Naive thymus-derived CD8-positive, alpha-beta T cell (primary cell): ENCODE measurements around the gene AGBL3. TPM values are rescaled to one million over a fixed set of nuclear protein-coding genes. Genes with fewer than 3 reads are reported as not detected.

Experiments
- ATAC-seq, 2 donors: fragments of 150-1000 bp; cut with Tn5 transposase in 1 of 2; sonication (Bioruptor Pico), chemical (Tn5 transposase) in 1 of 2; 1 replicate in 1 of 2; 2 replicates in 1 of 2; pipeline ENCODE4 v1.10.0; 2021; ENCODE audit warnings: mild to moderate bottlenecking in 2 of 2, moderate library complexity in 2 of 2
- POLR2A ChIA-PET: fragments of 350-600 bp; sonication (Branson Sonifier 250); formaldehyde crosslinking; loops from one replicate; lab custom pipeline; 2021; ENCODE audit warnings: antibody characterized with exemption; lab: Charles Lee
- DNase-seq, 10 donors: peaks; one replicate each; pipeline versions ENCODE4 v3.0.0 to v3.0.0-alpha.2; 2020 to 2022
- H3K27ac Mint-ChIP-seq, 10 donors: one replicate each; pipeline ENCODE4 v1.8.0; 2020 to 2022; ENCODE audit warnings: mild to moderate bottlenecking in 10 of 10, mixed read lengths in 10 of 10, moderate library complexity in 4 of 10, inconsistent platforms in 1 of 10
- H3K27me3 Mint-ChIP-seq, 5 donors: one replicate each; pipeline ENCODE4 v1.8.0; 2021 to 2022; ENCODE audit warnings: mixed read lengths in 5 of 5
- H3K36me3 Mint-ChIP-seq, 3 donors: one replicate each; pipeline ENCODE4 v1.8.0; 2020 to 2022; ENCODE audit warnings: mixed read lengths in 3 of 3, mild to moderate bottlenecking in 2 of 3, inconsistent platforms in 1 of 3
- H3K4me1 Mint-ChIP-seq, 4 donors: one replicate each; pipeline ENCODE4 v1.8.0; 2021 to 2022; ENCODE audit warnings: mixed read lengths in 4 of 4
- H3K4me3 Mint-ChIP-seq, 10 donors: one replicate each; pipeline ENCODE4 v1.8.0; 2020 to 2022; ENCODE audit warnings: mild to moderate bottlenecking in 10 of 10, mixed read lengths in 10 of 10, moderate library complexity in 6 of 10, inconsistent platforms in 1 of 10
- H3K9me3 Mint-ChIP-seq, 9 donors: one replicate each; pipeline ENCODE4 v1.8.0; 2020 to 2022; ENCODE audit warnings: mixed read lengths in 9 of 9, mild to moderate bottlenecking in 3 of 9, inconsistent platforms in 1 of 9, moderate library complexity in 1 of 9
- polyA plus RNA-seq, 3 donors: library from polyadenylated mRNA; unstranded; fragments of 300-500 nt; fragmentation: Illumina TruSeq; gene quantifications; one replicate each; pipeline ENCODE4 v1.2.3, GENCODE V29; 2021
- total RNA-seq, 8 experiments: library from RNA in 2 of 8; stranded (reverse) in 2 of 8; gene quantifications; one replicate each; pipeline ENCODE4 v1.2.3 and lab custom pipeline; 2021 to 2026

The AGBL3 gene
- total RNA-seq (10 to 100 TPM; 10.9 to 12.7 TPM), polyA plus RNA-seq (1 to 10 TPM; 1.8 to 4.0 (median 3.2) TPM), total RNA-seq (lab: John Stamatoyannopoulos, UW) (3.3 to 16.0 (median 9.0) reads per million in 6 experiments)

DNA sequence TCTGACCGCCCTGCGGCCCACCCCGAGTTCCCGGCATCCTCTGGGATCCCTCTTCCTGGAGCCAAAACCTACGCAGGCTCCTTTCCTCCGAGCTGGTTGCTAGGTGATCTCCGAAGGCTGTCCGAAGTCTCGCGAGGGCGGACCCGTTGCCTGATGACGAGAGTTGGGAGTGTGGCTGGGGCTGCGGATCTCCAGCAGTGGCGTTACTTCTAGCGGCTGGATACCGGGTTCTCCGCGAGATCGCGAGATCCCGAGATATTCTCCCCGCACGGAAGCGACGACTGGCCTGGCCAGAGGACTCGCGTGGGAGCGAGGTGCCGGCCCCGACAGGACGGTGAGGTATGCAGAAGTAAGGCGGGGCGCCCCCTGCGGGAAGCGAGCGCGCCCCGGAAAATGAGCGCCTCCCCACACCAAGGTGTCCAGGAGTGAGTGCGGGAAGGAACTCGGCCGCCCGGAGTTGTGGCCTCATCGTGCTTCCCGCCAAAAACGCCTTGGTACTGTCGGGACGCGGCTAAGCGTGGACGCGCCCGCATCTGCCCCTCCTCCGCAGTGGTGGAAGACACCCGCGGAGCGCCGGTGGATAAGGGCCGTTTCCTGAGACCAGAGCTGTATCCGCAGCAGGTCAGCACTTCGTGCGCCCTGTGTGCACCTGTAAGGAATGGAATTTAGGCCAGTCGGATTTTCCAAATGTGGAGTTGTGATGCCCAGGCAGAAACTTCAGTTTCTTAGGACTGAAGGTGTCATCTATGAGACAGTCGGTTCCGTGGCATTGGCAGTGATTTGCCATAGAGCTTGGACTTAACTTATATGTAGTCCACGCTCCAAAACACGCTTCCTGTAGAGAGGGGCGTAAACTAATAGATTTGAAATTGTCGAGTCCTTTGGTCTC is at the start of gene AGBL3:
Gene AGBL3, plus strand, starts transcription at position 146 of the 889 bp plus-strand sequence. CDS start 1,426 bp downstream, outside the sequence.
- H3K27me3 Mint-ChIP-seq, result no peaks in the 10 kb centered on the region
- POLR2A ChIA-PET, result interaction anchor here (0.7 to 5.0 kb wide), 15 partner anchors 10 to 340 kb away, joined by 3 to 84 read pairs (median 6); partner anchors contain the start of genes BPGM, CYREN, TMEM140 and WDR91
- peaks cover 26 to 55% (median 51%) of the 10 kb centered on the region in 4 donors for H3K4me1 Mint-ChIP-seq
- H3K9me3 Mint-ChIP-seq, result peaks cover 0 to 1% (median 0%) of the 10 kb centered on the region in 9 donors
- peaks cover 0 to 17% (median 6%) of the 10 kb centered on the region in 3 donors for H3K36me3 Mint-ChIP-seq
- DNase-seq (peak; percentile 74 to 97 (median 90)), ATAC-seq (peak; percentile 88 to 90)
- H3K27ac Mint-ChIP-seq, result peak within 1 kb of the TSS; percentile 95 to 100 (median 100)
- H3K4me3 Mint-ChIP-seq, result peak within 1 kb of the TSS; percentile 93 to 100 (median 98)

DNA sequence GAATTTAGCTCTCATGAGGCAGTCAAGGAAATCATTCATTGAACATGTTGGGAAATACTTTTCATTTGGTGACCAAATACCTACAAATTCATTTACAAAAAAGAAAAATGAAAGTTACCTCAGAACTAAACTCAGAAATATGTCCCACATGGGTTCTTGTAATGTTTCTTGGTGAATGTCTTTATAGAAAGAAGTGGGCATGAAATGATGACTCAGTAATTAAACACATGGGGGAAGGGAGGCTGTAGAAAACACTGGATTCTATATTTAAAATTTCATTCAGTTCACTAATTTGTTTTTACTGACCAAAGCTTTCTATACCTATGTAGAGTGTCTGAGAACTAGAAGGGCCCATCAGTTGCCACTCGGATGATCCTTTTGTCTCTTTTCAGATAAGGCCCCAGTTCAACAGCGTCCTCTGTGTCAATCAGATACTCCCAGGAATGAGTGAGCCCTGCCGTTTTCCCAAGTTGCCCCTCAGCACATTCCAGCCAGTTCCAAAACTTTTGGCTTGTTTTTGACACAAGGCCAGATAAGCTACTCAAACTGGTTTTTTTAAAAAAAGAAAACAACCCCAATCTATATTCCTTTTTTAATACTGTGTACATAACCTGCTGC is 49.3 kb upstream of the AGBL3 start:
- H3K27ac Mint-ChIP-seq, result peak overlapping the region in 1 of 10 donors; percentile 20
- ATAC-seq (no peak), DNase-seq (no peak)
- peaks cover 9 to 11% (median 10%) of the 10 kb centered on the region in 4 donors for H3K4me1 Mint-ChIP-seq
- no peak overlapping the region for H3K4me3 Mint-ChIP-seq
- H3K27me3 Mint-ChIP-seq, result peaks cover 0 to 3% (median 0%) of the 10 kb centered on the region in 5 donors
- POLR2A ChIA-PET, result interaction anchor here (0.7 kb wide), 1 partner anchor 15 kb away, joined by 3 read pairs; no protein-coding TSS in a partner anchor
- H3K36me3 Mint-ChIP-seq, result peaks cover 0 to 4% (median 2%) of the 10 kb centered on the region in 3 donors
- H3K9me3 Mint-ChIP-seq, result no peaks in the 10 kb centered on the region

DNA sequence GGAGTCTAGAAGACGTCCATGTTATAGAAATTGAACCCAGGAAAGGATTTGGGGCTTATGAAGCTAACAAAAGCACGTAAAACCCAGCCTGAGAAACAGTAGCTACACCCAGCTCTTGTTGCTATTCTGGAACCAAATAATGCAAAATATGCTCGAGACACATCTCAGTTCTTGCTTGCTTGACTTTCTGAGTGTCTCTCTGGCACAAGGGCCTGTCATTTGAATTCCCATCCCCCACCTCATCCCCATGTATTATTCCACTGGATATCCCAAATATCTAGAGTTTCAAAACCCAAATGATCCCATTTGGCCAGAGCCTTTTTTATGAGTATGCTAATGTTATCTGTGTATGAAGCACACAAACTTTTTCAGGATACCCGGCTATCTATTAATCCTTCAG is 48.2 kb upstream of the AGBL3 start:
- no peaks in the 10 kb centered on the region for H3K9me3 Mint-ChIP-seq
- H3K4me3 Mint-ChIP-seq, result no peak overlapping the region
- POLR2A ChIA-PET, result no interaction called here
- H3K4me1 Mint-ChIP-seq, result peaks cover 4 to 6% (median 6%) of the 10 kb centered on the region in 4 donors
- DNase-seq, result no peak
- peaks cover 0 to 3% (median 0%) of the 10 kb centered on the region in 5 donors for H3K27me3 Mint-ChIP-seq
- H3K36me3 Mint-ChIP-seq, result no peaks in the 10 kb centered on the region
- no peak overlapping the region for H3K27ac Mint-ChIP-seq
- ATAC-seq, result no peak

DNA sequence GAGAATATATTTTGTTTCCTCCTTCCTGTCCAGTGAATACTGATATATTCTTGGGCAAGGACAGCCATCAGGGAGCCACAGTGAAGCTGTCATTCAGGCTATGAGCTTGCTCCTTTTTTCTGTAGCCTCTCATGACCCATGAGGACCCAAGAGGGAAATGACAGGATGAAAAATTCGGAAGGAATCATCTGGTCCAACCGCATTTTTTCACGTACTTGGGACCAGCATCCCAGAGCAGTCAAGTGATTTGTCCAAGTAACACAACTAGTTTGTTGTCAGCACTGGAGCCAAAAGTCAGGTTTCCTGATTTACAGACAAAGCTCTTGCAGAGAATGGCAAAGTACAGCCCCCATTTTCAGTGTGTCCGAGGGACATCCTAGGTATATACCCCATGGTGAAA is 47.2 kb upstream of the AGBL3 start:
- Mint-ChIP-seq H3K36me3 (no peaks in the 10 kb centered on the region), H3K4me3 (no peak overlapping the region), H3K9me3 (no peaks in the 10 kb centered on the region), H3K27me3 (peaks cover 0 to 2% (median 0%) of the 10 kb centered on the region in 5 donors), H3K27ac (no peak overlapping the region), H3K4me1 (no peaks in the 10 kb centered on the region)
- DNase-seq (no peak), ATAC-seq (no peak)
- POLR2A ChIA-PET, result interaction anchor here (0.6 kb wide), 1 partner anchor 19 kb away, joined by 6 read pairs; no protein-coding TSS in a partner anchor

DNA sequence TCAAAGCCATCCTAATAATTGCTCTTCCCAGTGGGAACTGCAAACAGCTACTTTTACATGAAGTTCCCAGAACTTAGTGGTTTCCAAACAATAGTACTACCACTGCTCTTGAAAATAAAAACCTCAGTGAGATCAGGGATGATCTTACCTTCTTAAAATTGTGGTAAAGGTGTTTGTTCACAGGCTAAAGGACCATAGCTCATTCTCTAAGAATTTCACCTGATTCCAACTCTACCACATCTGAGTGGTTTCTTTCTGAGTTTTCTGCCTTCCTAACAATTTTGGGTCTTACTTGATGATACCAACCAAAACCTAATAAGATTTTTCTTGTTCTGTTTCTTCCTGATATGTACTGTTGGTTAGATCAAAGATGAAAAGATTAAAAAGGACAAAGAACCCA is 45.6 kb upstream of the AGBL3 start:
- Mint-ChIP-seq H3K9me3 (no peaks in the 10 kb centered on the region), H3K27me3 (peaks cover 0 to 2% (median 0%) of the 10 kb centered on the region in 5 donors), H3K4me3 (no peak overlapping the region), H3K4me1 (peaks cover under 1 to 5% (median 2%) of the 10 kb centered on the region in 4 donors), H3K36me3 (no peaks in the 10 kb centered on the region), H3K27ac (no peak overlapping the region)
- ATAC-seq, result no peak
- POLR2A ChIA-PET, result no interaction called here
- no peak for DNase-seq

DNA sequence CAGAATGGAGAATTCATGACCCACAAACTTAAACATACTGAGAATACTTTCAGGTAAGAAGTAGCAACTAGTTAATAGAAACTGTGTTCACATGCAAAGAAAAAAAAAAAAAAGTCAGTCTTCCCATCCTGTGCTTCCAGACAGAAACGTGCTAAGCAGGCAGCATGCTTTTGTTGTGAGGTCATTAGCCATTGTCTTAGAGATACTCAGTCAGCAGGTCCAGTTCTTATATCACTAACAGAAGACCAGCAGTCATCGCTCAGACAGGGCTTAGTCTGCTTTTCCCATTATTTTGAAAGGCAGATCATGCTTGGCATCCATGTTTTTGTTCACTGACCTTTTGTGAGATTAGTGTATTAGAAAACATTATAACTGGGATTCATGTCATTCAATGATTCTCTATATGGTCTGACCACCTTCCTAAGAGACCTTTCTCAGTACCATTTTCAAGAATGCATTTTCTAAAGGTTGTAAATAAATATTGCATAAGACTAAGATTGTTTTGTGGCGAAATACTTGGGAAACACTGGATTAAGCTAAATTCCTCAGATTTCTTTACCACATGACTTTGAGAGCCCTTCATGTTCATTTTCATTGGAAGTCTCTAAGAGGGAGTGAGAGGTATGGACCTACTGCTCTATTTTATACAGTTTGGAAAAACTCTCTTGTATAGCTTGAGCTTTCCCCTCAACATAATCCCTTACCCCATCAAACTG is 45.0 kb upstream of the AGBL3 start:
- Mint-ChIP-seq H3K27me3 (peaks cover 0 to 2% (median 0%) of the 10 kb centered on the region in 5 donors), H3K36me3 (no peaks in the 10 kb centered on the region), H3K4me3 (no peak overlapping the region), H3K9me3 (no peaks in the 10 kb centered on the region), H3K27ac (no peak overlapping the region), H3K4me1 (peaks cover 2 to 11% (median 7%) of the 10 kb centered on the region in 4 donors)
- POLR2A ChIA-PET, result no interaction called here
- no peak for DNase-seq
- ATAC-seq, result no peak

DNA sequence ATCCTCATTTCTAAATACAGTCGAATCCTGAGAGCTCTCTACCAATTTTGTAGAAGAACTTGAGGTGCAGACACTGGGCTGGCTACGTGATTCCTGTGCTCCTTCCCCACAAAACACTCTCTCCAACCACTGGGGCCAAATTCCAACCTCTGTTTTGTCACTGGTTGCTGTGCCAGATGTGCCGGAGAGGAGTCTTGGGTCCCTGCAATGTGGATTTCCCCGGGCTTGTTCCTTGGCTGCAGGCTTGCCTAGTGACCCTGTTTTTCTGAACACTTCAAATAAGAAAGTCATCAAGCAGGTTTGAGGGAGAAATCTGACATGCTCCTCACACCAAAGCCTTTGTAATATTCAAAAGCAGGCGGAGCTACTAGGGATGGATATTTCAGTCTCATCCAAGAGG is 44.4 kb upstream of the AGBL3 start:
- H3K27ac Mint-ChIP-seq, result no peak overlapping the region
- POLR2A ChIA-PET, result no interaction called here
- H3K4me1 Mint-ChIP-seq, result peaks cover 3 to 18% (median 11%) of the 10 kb centered on the region in 4 donors
- H3K36me3 Mint-ChIP-seq, result no peaks in the 10 kb centered on the region
- DNase-seq (no peak), ATAC-seq (no peak)
- no peaks in the 10 kb centered on the region for H3K9me3 Mint-ChIP-seq
- peaks cover 0 to 2% (median 0%) of the 10 kb centered on the region in 5 donors for H3K27me3 Mint-ChIP-seq
- H3K4me3 Mint-ChIP-seq, result no peak overlapping the region

DNA sequence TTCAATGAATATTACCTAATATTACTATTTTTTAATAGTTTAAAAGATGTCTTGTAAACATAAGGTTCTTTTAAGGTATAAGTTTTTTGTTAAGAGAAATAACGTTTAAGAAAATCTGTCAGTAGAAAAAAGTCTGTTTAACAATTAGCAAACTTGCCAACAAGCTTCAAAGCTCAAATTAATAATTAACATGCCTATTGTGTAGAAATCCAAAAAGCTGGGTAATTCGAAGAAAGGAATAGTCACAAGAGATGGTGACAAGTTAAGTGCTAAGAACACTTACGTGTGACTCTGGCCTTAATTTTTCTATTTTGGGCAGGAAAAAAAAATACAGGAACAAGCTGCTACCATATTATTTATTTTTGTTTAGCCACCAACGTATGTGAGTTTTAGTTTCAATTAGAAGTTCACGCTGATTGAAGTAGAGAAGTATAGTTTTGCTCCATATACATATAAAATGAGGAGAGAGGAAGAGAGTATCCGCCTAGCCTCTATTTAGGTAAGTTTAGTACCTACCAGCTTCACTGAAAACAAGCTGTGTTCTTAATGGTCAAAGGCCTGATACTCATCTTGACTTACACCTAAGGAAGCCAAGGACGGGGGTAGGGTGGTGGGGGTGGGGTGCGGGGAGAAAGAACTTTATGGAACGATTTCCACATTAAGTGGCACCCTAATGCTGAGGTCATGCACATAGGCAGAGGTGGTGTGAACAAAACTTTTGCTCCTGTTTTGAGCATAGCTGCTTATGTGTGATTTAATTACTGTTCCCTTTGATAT is 43.4 kb upstream of the AGBL3 start:
- peaks cover 9 to 23% (median 13%) of the 10 kb centered on the region in 4 donors for H3K4me1 Mint-ChIP-seq
- H3K36me3 Mint-ChIP-seq, result no peaks in the 10 kb centered on the region
- DNase-seq (no peak), ATAC-seq (no peak)
- no peak overlapping the region for H3K4me3 Mint-ChIP-seq
- H3K9me3 Mint-ChIP-seq, result no peaks in the 10 kb centered on the region
- H3K27me3 Mint-ChIP-seq, result peaks cover 0 to 2% (median 0%) of the 10 kb centered on the region in 5 donors
- H3K27ac Mint-ChIP-seq, result no peak overlapping the region
- POLR2A ChIA-PET, result no interaction called here

DNA sequence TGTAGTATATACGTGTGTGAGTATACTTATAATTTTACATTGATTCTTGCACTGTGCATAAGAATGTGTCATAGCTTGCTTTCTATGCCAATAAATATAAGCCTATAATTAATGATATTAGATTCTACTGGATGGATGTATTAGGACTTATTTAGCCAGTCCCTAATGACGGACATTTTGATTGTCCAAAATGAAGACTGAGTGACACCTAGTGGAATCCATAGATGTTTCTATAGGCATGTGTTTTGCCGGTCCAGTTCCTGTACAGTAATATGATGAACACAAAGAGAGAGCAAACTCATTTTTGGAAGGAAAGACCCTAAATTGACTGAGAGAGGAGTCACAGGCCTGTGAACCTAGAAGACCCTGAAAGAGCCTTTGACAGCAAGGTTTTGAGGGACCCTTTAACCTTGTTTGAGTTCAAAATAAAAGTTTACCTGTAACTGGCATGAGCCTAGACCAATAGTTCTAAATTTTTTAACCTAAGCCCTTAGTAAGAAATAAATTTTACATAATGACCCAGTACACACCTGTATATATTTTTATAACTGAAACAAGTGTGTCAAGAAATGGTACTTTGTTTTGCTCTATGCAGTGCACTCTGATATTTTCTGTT is 42.4 kb upstream of the AGBL3 start:
- Mint-ChIP-seq H3K27me3 (peaks cover 0 to 2% (median 0%) of the 10 kb centered on the region in 5 donors), H3K27ac (no peak overlapping the region), H3K9me3 (no peaks in the 10 kb centered on the region), H3K36me3 (no peaks in the 10 kb centered on the region), H3K4me1 (peaks cover 9 to 23% (median 13%) of the 10 kb centered on the region in 4 donors), H3K4me3 (no peak overlapping the region)
- no peak for ATAC-seq
- DNase-seq, result no peak
- POLR2A ChIA-PET, result no interaction called here

DNA sequence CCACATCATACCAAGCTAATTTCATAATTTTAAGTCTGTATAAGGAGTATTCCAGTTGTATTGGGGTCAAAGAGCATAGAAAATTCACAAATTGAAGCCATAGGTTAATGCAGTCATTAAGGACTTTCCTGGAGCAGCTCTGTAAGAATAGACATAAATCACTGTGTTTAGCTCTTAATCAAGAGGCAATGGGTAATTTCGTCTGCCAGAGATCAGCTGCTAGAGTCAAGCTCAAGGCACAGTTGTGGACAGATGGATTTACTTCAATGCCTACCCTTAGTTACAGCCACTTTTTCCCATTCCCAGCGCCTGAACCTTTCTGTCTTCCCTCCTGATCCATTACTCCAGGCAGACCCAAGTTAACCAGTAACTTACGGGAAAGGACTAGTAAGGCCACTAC is 40.6 kb upstream of the AGBL3 start:
- H3K4me1 Mint-ChIP-seq, result peaks cover 9 to 23% (median 13%) of the 10 kb centered on the region in 4 donors
- no peak overlapping the region for H3K27ac Mint-ChIP-seq
- no peaks in the 10 kb centered on the region for H3K9me3 Mint-ChIP-seq
- no peak for DNase-seq
- no peak for ATAC-seq
- POLR2A ChIA-PET, result no interaction called here
- no peaks in the 10 kb centered on the region for H3K36me3 Mint-ChIP-seq
- H3K4me3 Mint-ChIP-seq, result peak overlapping the region in 2 of 10 donors; percentile 2 to 10
- peaks cover 0 to 2% (median 0%) of the 10 kb centered on the region in 5 donors for H3K27me3 Mint-ChIP-seq

DNA sequence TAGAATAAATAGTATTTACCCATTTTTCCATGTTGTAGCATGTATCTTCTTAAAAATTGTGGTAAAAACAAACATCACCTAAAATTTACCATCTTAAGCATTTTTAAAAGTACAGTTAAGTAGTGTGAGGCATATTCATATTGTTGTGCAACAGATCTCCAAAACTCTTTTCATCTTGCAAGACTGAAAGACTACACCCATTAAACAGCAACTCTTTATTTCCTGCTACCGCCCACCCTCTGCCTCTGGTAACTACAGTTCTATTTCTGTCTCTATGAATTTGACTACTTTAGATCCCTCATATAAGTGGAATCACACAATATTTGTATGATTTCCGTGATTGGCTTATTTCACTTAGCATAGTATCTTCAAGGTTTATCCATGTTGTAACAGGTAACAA is 40.0 kb upstream of the AGBL3 start:
- Mint-ChIP-seq H3K36me3 (no peaks in the 10 kb centered on the region), H3K27me3 (peaks cover 0 to 2% (median 0%) of the 10 kb centered on the region in 5 donors), H3K4me3 (peak overlapping the region in 8 of 10 donors; percentile 2 to 72 (median 34)), H3K9me3 (no peaks in the 10 kb centered on the region), H3K27ac (peak overlapping the region in 7 of 10 donors; percentile 1 to 76 (median 23)), H3K4me1 (peaks cover 9 to 23% (median 13%) of the 10 kb centered on the region in 4 donors)
- DNase-seq, result peak in 3 of 10 donors; percentile 15 to 40 (median 39)
- POLR2A ChIA-PET, result no interaction called here
- ATAC-seq, result peak; percentile 77 to 78
